Measurements from ENCODE around the gene OTOP2. TPM values are rescaled to one million over a fixed set of nuclear protein-coding genes. Genes with fewer than 3 reads are reported as not detected.

The OTOP2 gene
- total RNA-seq, 1 experiment from 2014 or later = 0.11 TPM

- DNase-seq = peak; percentile 89
- H3K27me3 Mint-ChIP-seq (ENCODE audit: low read depth) = peaks cover 19% of the 10 kb centered on the region
- H4K20me1 ChIP-seq (ENCODE audit: control insufficient read depth, insufficient read depth, insufficient read length) = no peaks in the 10 kb centered on the region
- H3K18ac ChIP-seq (ENCODE audit: insufficient read length, low read depth, low read length) = no peak overlapping the region
- no peak overlapping the region for H2AK5ac ChIP-seq (ENCODE audit: insufficient read length, low read length)
- no peak overlapping the region for H2BK5ac ChIP-seq (ENCODE audit: insufficient read length, low read length)
- H2BK15ac ChIP-seq (ENCODE audit: low read depth, low read length) = no peak overlapping the region
- H2AFZ ChIP-seq (ENCODE audit: low read length) = no peak overlapping the region
- H3K79me2 ChIP-seq (ENCODE audit: insufficient read depth, low read length) = no peaks in the 10 kb centered on the region
- H3K23me2 ChIP-seq (ENCODE audit: insufficient read length, low read depth, low read length, poor library complexity, severe bottlenecking) = peaks cover 2% of the 10 kb centered on the region
- H3K27ac ChIP-seq (ENCODE audit: insufficient read length, low read depth, low read length) = no peak overlapping the region
- no peak overlapping the region for H3K4ac ChIP-seq (ENCODE audit: low read depth, low read length)
- H3K56ac ChIP-seq (ENCODE audit: insufficient read length, low read depth, low read length) = no peak overlapping the region
- H3K27me3 ChIP-seq (ENCODE audit: insufficient read depth, low read length) = no peaks in the 10 kb centered on the region
- H2BK12ac ChIP-seq (ENCODE audit: insufficient read length, low read depth, low read length) = no peak overlapping the region
- H3K9ac ChIP-seq (ENCODE audit: extremely low read depth, insufficient read length, low read length) = no peak overlapping the region
- H3K36me3 Mint-ChIP-seq (ENCODE audit: insufficient read depth in 1 of 3, low read depth in 3 of 3) = no peaks in the 10 kb centered on the region
- TF ChIP-seq CTCF (conservative IDR thresholded peaks at IDR 0.05) = no peak
- no peaks in the 10 kb centered on the region for H3K4me1 ChIP-seq (ENCODE audit: insufficient read depth, low read length)
- no peaks in the 10 kb centered on the region for H3K9me3 ChIP-seq (ENCODE audit: control insufficient read depth, low read depth, low read length)
- no peak overlapping the region for H3K23ac ChIP-seq (ENCODE audit: insufficient read length, low read depth, low read length)
- H4K5ac ChIP-seq (ENCODE audit: insufficient read length, low read depth, low read length) = no peak overlapping the region
- H2BK20ac ChIP-seq (ENCODE audit: low read depth, low read length, poor library complexity, severe bottlenecking) = no peak overlapping the region
- no peak overlapping the region for H4K8ac ChIP-seq (replicated peaks; ENCODE audit: insufficient read length, low read depth, low read length)
- no CpG with 5 or more reads among the region's 32 CpGs for WGBS (ENCODE audit: extremely low coverage, insufficient read length, low lambda C conversion rate)
- H2BK120ac ChIP-seq (ENCODE audit: low read depth, low read length, poor library complexity, severe bottlenecking) = no peak overlapping the region
- H3K79me1 ChIP-seq (ENCODE audit: insufficient read depth, low read depth, low read length, poor library complexity, severe bottlenecking) = no peaks in the 10 kb centered on the region
- H4K91ac ChIP-seq (ENCODE audit: insufficient read length, low read depth, low read length) = no peak overlapping the region
- no peaks in the 10 kb centered on the region for H3K9me3 Mint-ChIP-seq
- no peak overlapping the region for H3K4me3 Mint-ChIP-seq
- H3K4me1 Mint-ChIP-seq = peaks cover 11 to 19% of the 10 kb centered on the region in 2 experiments
- H3K27ac Mint-ChIP-seq = no peak overlapping the region
- no peak overlapping the region for H3T11ph ChIP-seq (ENCODE audit: low read length)
- H3K4me2 ChIP-seq (ENCODE audit: insufficient read depth, insufficient read length, low read length) = no peak overlapping the region
- peak overlapping the region; percentile 42; the same call in 1 of the 2 replicates for H3K14ac ChIP-seq (ENCODE audit: insufficient read depth, low read length)
Measured at GRCh38 chr17:74951680-74952421, 27.8 kb downstream of the OTOP2 start.

Measured in H9 (cell line).